Fibroblast of peridontal ligament (primary cell): Measurements from ENCODE around the gene NEAT1.

Experiments used
- DNase-seq: peaks from one replicate; pipeline ENCODE4 v3.0.0-alpha.2; 2010; ENCODE audit errors: extremely low read depth

The NEAT1 gene

DNA sequence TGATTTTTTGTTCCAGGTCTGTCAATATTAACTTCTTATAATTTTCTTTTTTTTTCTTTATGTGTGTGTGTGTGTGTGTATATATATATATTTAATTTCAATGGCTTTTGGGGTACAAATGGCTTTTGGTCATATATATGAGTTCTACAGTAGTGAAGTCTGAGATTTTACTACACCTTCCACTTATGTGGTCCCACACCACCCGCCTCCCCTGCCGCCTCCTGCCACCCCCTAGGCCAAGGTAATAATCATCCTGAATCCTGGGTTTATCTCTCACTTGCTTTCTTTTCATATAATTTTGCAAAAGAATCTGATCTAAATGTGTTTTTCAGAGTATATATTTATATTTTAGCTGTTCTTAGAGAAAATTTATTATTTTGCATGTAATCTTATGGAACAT lies 11.1 kb downstream of the NEAT1 start:
- no peak for DNase-seq

DNA sequence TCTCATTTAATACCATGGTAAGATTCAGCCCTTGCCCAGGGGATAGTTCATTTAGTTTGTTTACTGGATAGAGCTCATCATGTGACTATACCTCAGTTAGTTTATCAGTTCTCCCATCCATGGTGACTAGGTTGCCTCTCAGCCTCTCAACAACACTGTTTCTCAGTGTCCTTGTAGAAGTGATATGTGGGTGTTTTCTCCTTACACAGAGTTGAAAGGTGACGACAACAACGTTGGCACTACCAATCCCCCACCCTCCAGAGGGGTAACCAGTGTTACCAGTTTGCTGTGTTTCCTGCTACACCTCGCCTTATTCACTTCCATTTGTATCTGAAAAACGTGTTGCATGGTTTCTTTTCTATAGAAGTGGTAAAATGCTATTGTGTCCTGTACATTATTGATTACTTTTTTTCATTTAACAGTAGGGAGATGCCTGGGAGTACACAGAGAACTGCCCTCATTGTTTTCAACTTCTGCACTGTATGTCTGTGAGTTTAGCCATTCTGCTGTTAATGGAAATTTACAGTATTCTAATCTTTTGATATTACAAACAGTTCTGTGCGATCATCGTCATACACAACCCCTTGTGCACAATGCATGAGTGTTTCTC lies 11.6 kb downstream of the NEAT1 start:
- peak; percentile 55 for DNase-seq

DNA sequence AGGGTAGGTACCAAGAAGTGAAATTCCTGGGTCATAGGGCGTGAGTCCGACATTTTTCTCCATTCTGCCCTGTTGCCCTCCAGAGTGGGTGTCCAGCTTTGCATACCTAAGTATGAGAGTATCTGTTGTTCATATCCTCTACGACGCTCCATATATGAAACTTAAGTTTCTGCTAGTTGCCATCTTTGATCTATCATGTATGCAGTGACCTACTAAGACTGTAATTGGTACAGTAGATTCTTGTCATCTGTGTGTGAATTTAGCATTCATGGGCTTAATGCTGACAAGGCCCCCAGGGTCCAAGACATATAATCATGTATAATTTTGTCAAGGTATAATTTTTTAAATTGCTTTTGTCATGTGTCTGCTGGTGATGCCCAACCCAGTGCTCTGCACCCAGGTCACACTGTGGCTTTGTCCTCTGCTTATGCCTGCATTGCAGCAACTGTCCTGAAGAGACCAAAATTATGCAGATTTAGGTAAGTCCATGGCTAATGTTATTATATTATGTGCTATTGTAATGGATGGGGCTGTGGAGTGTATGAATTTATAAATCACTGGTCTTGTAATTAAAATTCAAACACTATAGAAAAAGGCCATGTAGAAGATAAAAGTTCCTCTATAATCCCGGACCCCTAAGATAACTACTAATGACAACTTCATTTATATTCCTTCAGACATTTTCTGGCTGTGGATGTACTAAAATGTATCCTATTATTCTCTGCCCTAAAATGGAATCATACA lies 12.2 kb downstream of the NEAT1 start:
- peak; percentile 45 for DNase-seq

DNA sequence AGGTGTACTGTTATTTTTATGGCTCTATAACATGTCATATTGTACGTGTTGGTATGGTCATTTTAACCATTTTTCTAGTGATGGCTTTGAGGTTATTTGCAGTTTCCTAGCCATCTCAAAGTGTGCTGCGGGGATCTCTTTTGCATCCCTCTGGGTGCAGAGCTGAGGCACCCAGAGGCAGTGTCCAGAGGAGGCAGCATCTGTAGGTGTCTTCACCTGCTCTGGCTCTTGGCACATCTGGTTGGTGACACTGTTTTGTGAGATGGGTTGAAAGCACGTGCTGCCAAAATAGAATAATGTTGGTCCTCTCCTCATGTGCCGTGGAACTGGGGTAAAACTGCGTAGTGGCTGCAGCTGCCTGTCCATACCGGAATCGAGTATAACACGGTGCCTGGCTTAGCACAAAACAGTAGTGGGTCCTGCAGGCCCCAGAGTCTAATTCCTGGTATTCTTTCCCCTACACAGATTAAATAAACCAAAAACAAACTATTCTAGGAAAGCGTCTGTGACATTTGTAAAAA lies 12.9 kb downstream of the NEAT1 start:
- DNase-seq: peak; percentile 46

DNA sequence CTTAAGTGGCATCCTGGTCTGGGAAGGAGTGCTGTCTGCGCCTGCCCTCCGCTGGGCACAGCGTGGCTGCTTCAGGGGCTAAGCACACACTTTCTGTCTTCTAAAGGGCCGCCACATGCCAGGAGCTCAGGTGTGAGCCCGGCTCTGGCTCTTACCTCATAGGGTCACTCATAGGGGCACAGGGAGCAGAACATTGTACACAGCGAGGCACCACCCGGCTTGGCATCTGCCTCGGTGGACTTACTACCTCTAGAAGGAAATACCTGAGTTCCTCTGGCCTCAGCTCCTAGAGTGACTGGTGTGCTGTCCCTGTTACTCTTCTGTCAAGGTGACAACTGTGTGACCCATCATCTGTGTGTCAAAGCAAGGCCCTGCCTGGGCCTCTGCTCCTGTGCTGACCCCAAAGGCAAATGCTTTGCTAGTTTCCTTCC lies 13.4 kb downstream of the NEAT1 start:
- no peak for DNase-seq

DNA sequence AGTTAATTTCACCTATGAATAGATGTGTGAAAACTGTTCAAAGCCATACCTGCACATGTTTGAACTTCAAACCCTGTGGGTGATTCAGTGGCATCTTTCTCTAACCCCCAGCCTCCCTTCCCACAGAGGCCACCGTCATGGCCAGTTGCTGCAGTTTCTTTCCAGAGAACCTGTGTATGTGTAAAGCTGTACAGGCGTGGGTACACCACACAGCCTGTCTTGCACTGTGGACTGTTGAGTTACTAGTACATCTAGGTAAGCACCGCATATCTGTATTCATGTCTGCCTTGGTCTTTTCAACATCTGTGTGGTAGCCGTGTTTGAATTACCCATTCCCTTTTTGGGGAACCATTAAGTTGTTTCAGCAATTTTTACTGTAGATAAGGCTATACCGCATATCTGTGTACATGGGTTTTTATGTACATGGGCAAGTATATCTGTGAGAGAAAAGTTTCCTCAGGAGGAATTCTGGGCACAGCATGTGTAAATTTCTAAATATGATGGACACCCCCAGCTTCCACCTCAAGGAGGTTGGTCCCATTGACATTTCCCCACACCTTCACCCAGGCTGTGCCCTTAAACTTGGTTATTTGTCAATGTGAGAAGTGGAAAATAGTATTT lies 13.9 kb downstream of the NEAT1 start:
- DNase-seq: peak; percentile 52

DNA sequence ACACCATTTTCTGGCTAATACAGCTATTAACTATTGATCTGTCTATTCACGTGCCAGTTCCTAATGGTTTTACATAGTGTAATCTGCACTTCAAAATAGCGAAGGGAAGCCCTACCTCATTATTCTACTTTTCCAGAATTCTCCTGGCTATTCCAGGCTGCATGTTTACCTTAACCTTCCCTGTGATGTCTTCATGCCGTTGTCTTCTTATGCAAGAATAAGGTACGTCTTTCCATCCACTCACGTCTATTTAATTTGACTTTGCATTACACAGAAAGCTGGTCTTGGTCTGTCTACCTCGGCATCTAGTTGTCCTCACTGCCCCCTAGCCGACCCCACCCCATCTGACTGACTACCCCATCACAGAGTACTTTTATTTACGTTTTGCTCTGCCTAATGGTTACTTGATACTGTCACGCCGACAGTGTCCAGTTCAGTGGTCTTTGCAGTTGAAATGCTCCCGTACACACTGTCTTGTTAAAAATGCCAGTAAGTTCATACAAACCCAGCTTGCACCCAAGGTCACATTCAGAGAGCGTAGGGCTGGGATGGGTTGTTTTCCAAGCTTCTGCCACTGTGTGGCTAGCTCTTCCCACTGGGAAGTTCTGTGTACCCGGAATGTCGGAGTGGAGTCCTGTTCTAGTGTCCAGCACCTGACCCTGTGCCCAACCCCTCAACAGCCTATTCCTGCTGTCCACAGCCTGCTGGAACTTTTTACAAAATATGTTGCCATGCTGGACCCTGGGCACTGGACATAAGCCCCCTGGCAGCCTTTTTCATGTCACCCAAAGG lies 15.0 kb downstream of the NEAT1 start:
- DNase-seq: peak; percentile 49

DNA sequence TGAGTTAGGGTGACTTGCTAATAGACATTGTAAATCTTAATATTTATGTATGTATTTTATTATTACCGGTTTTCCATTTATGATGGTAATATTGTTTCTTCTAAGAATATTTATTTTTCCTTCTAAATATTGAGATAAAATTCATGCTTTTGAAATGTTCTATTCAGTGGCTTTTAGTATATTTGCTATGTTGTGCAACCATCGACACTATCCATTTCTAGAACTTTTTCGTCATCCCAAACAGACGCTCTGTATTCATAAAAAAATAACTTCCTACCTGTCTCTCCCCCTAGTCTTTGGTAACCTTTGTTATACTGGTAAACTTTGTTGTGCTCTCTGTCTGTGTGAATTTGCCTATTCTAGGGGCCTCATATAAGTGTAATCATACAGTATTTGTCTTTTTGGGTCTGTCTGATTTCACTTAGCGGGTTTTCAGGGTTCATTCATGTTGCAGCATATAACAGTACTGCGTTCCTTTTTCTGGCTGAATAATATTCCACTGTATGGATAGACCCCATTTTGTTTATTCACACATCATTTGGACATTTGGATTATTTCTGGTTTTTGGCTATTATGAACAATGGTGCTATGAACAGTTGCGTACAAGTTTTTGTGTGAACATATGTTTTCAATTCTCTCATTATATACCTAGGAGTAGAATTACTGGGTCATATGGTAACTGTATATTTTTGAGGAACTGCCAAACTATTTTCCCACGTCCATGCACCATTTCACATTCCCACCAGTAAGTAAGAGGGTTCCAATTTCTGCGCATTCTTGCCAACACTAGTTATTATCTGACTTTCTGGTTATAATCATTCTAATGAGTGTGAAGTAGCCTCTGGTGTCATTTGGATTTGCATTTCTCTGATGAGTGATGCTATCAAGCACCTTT lies 15.9 kb downstream of the NEAT1 start:
- DNase-seq: peak; percentile 62

DNA sequence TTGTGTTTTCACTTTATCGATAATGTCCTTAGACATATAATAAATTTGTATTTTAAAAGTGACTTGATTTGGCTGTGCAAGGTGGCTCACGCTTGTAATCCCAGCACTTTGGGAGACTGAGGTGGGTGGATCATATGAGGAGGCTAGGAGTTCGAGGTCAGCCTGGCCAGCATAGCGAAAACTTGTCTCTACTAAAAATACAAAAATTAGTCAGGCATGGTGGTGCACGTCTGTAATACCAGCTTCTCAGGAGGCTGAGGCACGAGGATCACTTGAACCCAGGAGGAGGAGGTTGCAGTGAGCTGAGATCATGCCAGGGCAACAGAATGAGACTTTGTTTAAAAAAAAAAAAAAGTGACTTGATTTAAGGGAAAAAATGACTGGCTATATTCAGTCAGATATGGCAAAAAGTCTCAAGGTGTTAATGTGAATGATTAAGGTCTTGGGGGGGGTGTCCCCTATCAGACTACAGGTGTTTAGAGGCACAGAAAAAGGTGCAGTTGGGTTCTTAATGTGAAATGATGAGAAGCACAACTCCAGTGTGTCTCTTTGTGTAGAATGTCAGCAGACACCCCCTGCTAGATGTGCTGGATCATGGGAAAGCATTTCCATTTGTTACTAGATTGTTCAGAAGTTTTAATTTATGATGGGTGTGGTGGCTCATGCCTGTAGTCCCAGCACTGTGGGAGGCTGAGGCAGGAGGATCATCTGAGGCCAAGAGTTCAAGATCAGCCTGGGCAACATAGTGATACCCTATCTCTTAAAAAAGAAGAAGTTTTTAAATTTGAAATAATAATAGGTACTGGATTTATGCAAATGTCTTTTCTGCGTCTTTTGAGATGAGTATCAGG lies 17.0 kb downstream of the NEAT1 start:
- DNase-seq: peak; percentile 49

DNA sequence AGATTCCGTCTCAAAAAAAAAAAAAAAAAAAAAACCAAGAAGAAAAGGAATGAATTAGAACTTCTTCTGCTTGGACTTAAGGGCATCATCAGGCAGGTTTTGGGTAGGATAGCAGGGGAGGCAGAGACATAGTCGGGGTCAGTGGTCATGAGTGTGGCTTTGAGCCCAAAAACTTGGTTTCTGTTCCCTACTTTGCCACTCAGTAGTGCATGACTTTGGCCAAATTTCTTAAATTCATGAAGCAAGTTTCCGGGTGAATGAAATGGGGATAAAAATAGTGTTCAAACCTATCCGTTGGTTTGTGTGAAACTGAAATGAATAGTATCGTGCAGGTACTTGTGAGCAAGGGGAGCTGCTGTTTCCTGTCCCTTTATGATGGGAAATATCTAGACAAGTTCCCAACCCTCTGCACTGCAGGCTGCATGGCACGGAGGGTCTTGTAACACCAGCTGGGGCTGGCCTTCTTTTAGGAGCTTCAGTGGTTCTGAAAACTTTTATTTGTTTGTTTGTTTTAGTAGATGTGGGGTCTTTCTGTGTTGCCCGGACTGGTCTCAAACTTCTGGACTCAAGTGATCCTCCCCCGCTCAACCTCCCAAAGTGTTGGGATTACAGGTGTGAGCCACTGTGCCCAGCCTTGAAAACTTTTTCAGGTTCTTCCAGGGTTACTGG lies 18.4 kb downstream of the NEAT1 start:
- peak; percentile 54 for DNase-seq

DNA sequence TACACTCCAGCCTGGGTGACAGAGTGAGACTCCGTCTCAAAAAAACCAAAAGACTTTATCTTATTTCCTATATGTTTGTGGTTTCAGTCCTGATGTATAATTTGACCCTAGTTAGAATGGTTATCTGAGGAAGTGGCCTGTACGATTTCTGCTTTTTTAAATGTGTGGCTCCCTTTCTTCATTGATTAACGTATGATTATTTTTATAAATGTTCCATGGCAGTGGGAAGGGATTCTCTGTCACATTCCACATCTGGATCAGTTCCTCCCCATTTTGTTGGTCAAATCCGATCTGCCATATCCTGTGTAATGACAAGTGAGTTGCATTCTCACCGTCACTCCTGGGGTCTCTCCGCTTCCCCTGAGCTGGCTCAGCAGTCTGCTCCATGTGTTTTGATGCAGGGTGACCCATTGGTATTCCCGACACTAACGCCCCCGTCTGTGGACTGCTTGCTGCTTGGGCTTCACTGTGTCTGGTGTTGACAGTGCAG lies 20.3 kb downstream of the NEAT1 start:
- no peak for DNase-seq

DNA sequence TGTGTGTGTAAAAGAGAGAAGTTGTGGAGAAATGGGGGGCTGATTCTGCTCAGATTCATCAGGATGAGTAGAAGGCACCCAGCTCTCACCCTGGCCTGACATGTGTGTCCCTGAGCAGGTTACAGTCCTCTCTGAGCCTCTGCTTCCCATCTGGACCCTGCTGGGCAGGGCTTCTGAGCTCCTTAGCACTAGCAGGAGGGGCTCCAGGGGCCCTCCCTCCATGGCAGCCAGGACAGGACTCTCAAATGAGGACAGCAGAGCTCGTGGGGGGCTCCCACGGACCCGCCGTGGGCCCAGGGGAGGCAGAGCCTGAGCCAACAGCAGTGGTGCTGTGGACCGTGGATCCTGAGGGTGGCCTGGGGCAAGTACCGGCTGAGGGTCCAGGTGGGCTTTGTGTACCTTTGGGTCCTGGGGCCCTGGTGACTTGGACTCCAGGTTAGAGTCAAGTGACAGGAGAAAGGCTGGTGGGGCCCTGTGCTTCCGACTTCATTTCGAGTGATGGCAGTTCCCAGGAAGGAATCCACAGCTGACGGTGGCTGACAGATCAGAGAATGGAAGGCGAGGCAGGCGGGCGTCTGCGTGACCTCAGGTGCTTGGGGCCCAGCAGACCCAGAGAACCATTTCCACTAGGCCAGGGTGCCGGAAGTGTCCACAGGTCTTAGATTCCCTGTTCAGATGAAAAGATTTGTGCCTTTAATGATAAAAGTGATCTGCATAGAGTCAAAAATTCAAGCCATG lies 21.9 kb downstream of the NEAT1 start:
- DNase-seq: no peak

DNA sequence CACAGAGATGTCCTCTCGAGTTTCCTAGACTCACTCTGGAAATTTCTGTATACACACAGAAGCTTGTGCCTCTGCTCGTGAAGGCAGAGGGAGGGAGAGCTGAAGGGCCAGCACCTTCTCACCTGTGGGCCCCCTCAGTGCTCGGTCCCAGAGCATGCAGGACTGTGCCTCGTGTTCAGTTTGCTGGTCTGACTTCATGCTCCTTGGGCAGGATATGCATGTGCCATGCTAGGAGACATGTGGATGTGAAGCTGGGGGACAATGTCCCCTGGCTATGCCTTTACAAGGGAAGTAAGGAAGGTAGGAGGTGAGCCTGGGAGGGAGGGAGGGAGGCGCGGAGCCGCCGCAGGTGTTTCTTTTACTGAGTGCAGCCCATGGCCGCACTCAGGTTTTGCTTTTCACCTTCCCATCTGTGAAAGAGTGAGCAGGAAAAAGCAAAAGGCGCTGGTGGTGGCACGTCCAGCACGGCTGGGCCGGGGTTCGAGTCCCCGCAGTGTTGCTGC lies 22.6 kb downstream of the NEAT1 start:
- DNase-seq: no peak

DNA sequence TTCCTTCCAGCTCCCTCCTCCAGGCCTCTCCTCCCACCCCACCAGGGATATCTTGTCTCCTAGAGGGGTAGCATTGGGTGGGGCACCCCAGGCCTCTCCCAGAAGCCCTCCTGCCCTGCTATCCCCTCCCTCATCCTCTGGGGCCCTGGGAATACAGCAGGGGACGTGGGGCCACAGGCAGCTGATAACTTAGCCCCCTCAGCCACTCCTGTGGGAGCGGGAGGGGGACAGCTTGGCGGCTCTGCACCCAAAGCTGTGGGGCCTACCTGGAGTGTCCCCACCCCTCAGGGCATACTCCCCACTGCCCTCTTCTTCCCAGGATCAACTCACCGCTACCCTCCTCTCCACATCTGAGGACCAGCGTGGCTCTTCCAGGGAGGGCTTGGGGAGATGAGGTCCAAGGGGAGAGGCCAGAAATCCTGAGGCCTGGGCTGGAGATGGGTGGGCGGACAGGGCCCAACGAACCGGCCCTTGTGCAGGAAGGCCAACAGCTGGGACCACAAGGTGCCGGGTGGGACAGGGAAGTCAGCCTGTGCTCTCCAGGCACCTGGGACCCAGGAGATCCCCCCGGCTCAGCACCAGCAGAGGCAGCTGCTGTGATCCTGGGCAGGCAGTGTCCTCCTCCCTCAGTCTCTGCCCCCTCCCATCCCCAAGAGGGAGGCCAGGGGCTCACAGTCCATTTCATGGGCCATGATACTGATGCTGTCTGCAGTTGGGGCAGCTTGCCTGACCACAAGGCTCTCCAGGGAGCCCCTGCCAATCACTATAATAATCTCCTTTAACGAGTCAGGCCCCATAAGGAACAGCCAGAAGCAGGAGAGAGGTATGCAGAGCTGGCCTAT lies 23.2 kb downstream of the NEAT1 start:
- peak; percentile 64 for DNase-seq

DNA sequence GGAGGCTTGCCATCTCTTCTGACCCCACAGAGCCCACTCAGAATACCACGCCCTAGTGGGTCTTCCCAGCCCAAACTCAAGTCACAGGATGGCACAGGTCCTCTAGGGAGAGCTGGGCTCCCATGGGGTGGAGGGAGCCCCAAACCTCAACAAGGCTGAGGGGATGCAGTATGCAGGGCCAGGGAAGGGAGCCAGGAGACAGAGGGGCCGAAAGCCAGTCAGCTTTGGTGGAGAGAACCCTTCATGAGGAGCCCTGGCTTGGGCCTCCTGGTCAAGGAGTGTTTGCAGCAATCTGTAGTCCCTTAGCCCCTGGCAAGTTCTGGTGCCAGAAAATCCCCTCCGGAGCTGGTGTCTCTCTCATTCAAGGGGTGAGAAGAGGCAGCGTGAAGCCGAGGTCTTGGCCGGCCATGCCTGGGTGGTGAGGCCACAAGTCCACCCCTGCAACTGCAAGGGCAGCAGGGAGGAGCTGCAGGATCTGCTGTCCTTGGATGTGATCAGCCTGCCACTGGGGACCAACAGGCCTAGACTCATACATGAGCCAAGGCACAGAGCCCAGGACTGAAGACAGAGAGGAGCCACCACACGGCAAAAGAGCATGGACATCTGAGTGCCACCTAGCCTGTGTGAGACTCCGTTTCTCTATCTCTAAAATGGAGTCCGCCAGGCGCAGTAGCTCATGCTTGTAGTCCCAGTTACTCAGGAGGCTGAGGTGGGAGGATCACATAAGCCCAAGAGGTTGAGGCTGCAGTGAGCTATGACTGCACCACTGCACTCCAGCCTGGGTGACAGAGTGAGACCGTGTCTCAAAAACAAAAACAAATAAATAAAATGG lies 24.1 kb downstream of the NEAT1 start:
- peak; percentile 47 for DNase-seq

DNA sequence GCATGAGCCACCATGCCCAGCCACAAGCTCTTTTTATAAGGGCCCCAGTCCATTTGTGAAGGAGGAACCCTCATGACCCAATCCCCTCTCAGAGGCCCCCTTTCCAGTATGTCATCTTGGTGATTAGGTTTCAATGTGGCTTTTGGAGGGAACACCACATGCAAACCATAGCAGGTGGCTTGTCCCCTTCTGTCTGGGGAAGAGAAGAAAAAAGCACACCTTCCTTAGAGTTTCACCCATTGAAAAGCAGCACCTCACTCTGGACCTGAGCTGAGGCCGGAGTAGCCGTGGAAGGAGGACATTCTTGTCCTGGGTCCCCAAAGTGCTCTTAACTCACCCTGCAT lies 25.4 kb downstream of the NEAT1 start:
- DNase-seq: peak; percentile 48
